RKO (cell line): ENCODE data around the gene APOL1.
"Not testable (repeated sequence)": the region's sequence is repeated elsewhere in the genome, so short reads cannot be mapped to it uniquely, and the experiment has no call there.

Source experiments
- DNase-seq: peaks from one replicate; pipeline ENCODE4 v3.0.0-alpha.2; 2016; ENCODE audit warnings: low spot score

The APOL1 gene

GRCh38 chr22:36225333-36225922 is 27.5 kb upstream of the APOL1 start:
- DNase-seq, result no peak

DNA sequence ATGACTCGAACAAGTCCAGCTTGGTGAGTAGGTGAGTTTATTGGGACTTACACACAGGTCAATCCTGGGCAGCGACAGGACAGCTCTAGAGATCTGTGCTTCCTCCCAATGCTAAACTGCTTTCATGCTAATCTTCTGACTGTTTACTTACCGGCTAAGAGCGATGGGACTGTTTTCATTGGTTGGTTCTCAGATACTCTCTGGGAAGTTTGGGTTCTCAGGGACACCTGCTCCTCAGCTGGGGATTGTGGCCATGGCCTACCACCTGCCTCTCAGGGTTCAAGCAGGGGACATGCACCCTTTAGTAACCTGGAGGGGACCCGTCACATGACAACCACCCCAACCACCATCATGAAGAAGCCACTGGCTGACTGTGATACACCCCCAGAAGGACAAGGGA is 26.7 kb upstream of the APOL1 start:
- DNase-seq, result no peak

DNA sequence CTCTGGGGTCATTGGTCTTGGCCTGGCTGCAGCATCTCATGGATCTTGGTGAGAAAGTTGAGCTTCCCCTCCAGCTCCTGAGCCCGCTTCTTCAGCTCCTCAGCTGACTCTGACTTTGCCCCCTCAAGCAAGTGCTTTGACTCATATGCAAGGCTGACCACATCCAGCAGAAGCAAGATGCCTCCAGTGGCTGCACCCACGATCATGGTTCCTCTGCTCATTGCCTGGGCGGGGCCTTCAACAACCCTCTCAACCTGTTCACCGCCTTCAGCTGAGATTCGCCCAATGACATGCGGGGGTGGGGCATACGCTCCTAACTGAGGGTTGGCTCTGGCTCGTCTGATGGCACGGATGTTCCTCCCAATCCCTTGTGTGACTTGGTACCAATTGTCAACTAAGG is 25.5 kb upstream of the APOL1 start:
- no peak for DNase-seq

DNA sequence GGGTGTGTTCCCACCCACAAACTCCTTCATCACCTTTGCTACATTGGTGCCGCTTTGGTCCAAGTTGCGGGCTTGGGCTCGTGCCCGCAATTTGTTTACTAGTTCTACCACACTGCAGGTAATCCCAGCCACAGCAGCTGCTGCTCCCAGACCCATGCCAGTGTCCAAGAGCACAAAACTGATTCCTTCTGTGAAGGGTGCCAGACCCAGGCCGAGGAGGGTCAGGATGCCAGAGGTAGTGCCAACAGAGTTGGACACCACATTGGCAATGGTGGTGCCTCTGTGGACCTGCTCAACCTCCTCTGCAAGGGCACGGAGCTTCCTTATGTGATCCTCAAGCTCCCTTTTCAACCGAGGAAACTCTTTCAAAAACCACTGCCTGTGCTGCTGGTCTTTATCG is 25.1 kb upstream of the APOL1 start:
- DNase-seq, result no peak

DNA sequence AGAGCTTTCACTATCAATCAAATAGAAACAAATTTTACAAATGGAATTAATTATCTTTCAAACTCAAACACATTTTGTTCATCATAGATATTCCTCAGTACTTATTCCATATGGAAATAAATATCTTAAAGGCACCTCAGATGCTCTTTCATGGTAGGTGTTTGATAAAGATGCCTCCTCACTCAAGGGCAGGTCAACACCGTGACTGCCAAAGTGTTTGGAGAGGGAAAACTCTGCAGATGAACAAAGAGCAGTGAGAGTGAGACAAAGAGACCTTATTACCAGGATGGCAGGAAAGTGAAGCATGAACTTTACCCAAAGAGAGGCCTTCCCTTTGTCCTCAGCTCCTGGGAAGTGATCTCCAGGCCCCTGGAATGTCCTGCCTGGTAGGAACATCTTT is 24.6 kb upstream of the APOL1 start:
- DNase-seq, result not testable (repeated sequence)

GRCh38 chr22:36228944-36229343 is 24.0 kb upstream of the APOL1 start:
- DNase-seq, result no peak

- not testable (repeated sequence) for DNase-seq
These were observed 23.3 kb upstream of the APOL1 start for GRCh38 chr22:36229649-36230048.

DNA sequence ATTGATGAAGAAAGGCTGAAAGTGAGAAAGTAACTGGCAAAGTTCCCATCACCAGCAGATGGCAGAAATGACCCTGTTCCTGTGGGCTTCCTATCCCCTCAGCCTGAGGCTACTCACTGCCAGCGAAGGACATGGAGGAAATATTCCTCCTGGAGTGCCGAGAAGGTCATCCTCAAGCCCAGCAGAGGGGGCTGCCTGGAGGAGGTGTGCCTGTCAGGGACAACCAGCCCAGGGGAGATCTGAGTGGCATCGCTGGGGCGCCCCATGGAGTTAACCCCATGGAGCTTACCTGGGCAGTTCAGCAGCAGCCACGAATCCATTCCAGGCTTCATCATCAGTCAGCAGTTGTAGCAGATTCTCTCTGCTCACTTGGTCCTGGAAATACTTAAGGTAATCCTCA is 21.9 kb upstream of the APOL1 start:
- DNase-seq, result not testable (repeated sequence)

DNA sequence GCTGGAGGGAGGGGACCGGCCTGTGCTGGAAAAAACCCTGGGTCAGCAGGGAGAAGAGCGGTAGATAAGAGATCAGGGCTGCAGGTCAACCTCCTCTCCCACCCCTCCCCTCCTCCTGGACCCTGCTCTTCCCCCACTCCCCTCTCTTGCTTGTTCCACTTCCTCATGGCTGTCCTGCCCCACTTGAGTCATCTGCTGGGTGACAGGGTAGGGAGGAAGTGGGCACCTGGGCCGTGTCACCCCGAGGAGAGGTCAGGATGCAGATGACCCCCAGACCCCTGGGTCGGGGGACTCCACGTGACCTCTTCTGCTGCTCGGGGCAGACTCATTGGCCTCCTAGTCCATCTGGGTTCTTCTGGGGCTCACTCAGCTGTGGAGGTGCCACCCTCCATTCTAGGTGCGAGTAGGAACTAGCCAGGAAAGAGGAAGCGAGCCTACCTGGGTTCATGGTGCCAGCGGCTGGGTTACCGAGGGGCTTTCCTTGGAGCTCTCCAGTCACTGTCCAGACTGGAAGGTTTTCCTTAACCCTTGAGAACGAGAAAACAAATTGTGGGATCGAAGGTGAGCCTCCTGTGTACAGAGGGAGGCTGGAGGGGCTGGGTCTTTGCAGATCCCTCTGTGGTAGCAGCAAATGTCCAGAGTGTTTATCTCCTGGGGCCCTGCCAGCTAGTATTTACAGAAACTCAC is 20.1 kb upstream of the APOL1 start:
- no peak for DNase-seq

GRCh38 chr22:36233796-36234195 is 19.1 kb upstream of the APOL1 start:
- DNase-seq, result peak; percentile 20

GRCh38 chr22:36234213-36234612 is 18.7 kb upstream of the APOL1 start:
- no peak for DNase-seq

DNA sequence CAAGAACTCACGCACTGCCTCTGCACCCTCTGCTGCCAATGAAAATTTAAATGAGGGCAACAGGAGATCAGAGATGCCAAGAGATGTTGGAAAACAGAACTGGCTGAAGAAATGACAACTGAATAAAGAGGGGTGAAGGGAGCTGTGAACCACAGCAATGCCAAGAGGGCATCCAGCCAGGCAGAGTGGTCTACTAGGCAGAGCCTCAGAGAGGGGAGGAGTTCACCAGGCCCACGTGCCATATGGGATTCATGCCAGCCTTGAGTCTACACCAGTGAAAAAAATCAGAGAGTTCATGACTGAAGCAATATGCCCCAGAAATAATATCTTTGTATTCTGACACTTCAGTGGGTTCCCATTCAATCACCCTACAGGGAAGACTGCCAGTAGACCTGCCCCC is 18.0 kb upstream of the APOL1 start:
- no peak for DNase-seq

DNA sequence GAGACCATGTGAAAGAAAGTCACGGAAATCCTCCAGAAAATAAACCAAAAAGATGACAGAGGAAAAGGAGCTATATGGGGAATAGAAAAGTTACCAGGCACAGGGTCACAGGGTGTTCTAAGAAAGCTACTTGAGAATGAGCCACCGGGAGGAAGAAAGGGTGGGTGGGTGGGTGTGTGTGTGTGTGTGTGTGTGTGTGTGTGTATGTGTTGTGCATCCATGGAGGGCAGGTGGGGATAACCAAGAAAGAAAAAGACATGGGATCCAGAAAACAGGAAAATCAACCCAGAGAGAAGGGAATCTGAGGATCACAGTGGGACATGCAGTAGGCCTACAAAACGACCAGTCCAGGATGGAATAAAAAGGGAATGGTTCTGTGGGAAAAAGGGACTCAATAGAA is 17.3 kb upstream of the APOL1 start:
- no peak for DNase-seq

GRCh38 chr22:36236388-36237319 is 16.3 kb upstream of the APOL1 start:
- no peak for DNase-seq

DNA sequence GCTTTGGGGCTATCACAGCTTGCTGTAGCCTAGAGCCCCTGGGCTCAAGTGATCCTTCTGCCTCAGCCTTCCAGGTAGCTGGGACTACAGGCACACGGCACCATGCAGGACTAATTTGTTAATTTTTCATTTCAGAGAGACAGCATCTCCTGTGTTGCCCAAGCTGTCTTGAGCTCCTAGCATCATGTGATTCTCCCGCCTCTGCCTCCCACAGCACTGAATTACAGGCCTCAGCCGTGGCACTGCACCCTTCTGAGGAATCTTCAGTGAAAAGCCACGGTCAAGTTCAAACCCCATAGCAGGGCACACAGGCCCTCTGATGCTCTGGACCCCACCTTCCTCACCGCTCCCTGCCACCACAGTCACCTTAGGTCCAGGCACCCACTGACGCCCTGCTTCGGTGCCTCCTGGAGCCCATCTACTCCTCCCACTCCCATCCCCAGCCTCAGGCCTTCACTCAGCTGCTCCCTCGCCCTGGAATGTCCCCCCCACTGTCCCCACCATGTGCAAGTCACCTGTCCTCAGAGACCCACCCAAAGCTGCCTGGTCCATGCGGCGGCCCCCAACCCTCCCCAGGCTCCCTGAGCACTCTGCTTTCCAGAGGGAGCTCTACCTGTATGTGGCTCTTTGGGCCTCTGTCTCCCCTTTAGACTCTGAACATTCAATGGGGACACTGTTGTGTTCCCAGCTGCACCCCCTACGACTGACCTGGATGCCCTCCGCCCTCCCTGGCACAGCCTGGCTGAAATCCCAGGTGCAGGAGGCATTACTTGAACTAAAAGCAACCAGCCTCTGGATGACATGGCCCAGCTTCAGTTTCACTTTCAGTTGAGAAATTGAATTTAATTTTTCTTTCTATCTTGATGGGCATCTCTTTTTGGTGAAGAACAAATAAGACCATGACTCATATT is 15.2 kb upstream of the APOL1 start:
- no peak for DNase-seq

- DNase-seq, result no peak
These were observed 14.4 kb upstream of the APOL1 start for GRCh38 chr22:36238373-36239149.

DNA sequence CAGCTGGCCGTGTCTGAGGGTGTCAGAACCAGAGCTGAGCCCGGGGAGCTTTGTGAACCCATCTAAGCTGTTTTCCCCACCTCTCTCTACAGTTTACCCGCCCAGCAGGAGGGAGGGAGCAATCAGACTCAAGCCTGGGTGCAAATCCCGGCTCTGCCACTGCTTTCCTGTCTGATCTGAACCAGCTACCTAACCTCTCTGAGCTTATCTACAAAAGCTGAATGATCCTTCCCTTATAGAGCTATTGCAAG is 13.9 kb upstream of the APOL1 start:
- no peak for DNase-seq

- peak; percentile 97 for DNase-seq
These were observed 13.3 kb upstream of the APOL1 start, which contains the start of gene APOL2 for GRCh38 chr22:36239401-36240171. Gene APOL2, minus strand, starts transcription at chr22:36239527. Its CDS starts 6,365 bp downstream, at chr22:36233162.

DNA sequence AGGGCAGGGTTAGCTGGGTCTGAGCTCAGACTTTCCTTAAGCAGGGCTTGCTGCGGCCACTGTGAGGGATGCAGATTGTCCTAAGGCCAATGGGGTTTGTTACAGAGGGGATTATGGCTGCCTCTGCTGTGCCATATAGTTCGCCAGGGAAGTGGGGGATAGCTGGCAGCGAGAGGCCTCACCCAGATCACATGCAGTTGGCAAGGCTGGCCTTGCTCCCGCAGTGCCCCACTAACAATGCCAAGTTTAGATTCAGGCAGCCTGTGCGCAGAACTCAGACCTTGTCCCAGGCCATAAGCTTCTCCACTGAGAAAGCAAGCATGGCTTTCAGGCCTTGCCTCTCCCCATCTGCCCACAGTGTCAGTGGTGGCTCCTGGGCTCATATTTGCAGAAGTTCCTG is 8.9 kb upstream of the APOL1 start:
- no peak for DNase-seq
